Activated gamma-delta T cell treated with Interleukin-2 at 50 U/mL for 16 hours (primary cell): ENCODE results near the gene PDPN.

Experiments
- DNase-seq: peaks from one replicate; pipeline ENCODE4 v3.0.0-alpha.2; 2020

The PDPN gene

DNA sequence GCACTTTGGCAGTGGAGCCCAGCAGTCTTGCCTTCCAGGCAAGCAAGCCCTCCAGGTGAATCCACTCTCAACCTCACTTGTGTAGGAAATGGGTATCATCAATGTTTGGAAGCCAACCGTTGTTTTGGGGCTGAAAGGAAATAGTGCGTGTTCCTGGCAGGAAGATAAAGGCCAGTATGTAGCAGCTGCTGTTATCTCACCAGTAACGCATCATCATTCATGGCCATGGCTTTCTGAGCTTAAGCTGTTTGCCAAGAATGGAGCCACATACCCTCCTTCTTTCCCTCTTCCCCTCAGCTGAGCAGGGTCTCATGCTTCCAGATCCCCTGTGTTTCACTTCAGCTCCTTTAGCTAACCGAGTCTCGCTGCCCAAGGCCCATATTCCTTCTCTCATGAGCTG is 2.2 kb upstream of the PDPN start:
- no peak for DNase-seq

GRCh38 chr1:13582713-13583443 is 754 bp upstream of the PDPN start:
- no peak for DNase-seq

DNA sequence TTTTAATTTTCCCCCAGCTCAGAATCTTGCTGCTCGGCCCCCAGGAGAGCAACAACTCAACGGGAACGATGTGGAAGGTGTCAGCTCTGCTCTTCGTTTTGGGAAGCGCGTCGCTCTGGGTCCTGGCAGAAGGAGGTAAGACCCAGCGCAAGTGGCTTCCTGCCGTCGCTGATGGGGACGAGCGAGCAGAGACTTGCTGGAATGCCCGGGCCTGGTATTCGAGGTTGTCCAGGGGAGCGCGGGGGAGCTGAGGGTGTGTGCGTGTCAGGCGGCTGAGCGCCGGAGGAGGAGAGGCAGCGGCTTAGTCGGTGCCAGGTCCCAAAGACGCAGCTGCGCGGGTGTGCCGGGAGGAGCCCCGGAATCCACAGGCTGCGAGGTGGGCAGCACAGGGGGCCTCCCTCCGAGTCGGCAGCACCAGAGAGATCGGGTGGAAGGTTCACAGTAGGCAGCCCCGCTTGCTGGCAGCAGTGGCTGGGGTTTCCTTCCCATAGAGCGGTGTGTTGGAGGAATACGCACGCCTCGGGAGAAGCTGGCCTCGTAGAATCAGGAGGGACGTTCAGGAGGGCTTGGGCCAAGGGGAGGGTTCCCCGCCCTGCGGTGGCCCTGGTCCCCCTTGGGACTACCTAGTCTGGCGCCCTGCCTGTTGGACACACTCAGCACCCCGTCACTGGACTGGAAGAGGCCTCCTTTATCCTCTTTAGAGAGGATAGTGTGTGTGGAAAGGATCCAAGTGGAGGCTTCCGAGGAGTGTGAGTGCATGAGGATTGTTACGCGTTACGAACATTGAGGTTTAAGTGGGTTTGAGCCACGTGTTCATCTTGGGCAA is 547 bp downstream of the PDPN start:
- DNase-seq = no peak

DNA sequence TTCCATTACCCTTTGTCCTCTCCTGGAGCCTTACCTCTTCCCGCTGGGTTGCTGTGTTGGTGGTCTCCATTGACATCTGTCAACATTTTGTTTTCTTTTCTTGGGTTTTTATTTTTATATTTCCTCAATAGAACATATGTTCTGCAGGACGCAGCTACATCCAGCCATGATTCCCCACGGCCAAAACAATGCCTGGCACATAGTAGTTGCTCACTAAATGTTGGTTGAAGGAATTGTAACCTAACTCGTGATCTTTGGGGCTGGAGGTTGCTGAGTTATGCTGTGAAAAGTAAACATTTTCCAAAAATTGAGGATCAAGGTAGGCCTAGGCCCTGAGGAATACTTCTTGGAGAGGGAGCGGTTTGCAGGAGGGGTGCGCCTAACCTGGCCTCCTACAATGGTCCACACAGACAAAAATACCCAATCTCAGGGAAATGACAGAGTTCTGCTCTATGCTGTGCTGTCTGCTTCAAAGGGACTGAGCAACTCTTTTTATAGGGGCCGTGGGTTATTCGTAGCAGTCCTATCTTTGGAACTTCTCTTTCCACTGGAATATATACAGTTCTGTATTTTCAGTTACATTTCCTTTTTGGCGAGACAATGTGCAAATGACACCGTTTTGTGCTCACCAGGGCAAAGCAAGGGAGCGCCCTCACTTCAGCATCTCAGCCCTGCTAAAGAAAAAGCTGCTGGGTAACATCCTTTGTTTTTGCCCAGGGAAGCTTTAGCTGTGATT is 1.4 kb downstream of the PDPN start:
- DNase-seq = no peak

GRCh38 chr1:13585612-13585991 is 2.0 kb downstream of the PDPN start:
- DNase-seq = no peak

GRCh38 chr1:13586001-13586400 is 2.4 kb downstream of the PDPN start:
- no peak for DNase-seq

DNA sequence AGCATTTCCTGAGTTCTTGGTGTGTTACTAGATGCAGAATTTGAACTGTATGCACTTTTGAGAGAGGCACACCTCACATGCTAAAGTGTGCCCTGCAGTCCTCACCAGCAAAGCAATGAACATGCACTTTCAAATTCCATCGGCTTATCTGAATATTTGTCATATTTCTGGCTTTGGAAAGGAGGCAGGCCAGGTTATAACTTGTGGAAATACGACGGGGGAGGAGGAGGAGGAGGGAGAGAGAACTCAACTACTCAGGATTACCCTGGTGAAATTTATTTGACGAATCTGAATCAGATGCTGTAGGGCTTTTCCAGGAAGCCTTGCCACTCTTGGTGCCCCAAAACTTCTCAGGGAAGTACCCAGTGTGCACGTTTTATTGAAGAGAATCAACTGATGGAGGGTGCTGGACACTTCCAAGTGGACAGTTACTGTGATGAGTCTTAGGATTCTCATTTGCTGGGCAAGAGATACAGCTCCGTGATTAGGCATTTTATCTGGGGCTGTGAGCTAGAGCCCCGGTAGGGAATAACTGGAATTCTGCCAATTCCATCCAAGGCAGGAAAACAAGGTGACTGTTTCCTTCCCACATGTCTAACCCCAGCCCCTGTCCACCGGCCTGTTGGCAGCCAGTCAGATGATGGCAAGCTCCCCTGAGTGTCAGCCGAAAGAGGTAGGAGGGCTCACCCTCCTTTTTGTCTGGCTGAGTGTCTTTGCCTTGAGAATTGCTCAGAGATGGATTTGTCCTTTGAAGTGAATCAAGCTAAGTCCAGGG is 3.8 kb downstream of the PDPN start:
- no peak for DNase-seq

DNA sequence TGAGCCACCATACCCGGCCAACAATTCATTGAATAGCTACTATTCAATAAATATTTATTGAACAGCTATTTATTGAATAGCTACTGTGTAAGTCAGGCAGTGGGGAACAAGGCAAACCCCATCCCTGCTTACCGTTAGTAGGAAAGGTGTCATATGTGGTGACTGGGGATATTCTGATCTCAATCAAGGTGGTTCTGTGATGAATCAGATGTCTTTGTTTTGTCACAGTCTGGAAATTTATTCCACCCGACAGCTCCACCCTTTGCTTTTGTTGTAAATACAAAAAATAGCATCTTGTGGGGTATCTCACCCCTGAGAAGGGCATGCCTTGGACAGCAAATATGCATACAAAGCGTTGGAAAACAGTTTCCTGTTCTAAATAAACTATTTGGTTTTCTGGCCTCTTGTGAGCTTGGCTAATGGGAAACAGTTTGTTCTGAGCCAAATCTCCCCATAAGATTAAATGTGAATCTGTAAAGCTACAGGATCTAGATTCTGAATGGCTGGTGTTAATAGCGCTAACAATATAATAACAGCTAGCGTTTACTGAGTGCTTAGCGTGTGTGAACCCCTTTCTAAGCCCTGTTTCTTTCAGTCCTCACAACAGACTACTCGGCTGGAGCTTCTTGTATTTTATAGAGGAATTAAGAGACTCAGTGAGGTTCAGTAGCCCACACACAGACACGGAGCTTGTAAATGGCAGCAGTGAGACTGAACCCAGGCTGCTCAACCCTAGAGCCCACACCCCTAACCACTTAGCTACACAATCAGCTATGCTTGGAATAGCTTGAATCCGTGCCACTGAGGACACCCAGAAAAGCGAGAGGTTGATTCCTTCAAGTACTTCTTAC is 5.5 kb downstream of the PDPN start:
- DNase-seq = no peak

- DNase-seq = no peak
These were observed 6.9 kb downstream of the PDPN start for GRCh38 chr1:13590486-13590885.

GRCh38 chr1:13593511-13594131 is 10.0 kb downstream of the PDPN start:
- no peak for DNase-seq

DNA sequence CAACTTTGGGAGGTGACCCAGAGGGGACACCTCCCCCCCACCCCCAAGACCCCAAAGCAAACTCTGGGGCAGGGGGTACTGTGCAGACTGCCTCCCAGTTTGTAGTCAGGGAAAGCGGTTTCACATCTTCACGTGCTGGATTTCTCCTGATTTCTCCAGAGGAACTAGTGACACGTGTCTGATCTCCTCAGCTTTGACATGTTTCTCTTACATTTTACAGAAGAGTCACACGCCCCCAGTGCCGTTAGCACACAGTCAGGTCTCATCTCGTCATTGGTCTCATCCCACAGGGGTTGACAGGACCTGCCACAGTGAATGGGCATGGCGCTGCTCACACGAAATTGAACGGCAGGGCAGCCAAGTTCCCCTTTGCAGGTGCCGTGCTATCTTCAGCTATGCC is 11.8 kb downstream of the PDPN start:
- DNase-seq = no peak

- DNase-seq = no peak
These were observed 13.5 kb downstream of the PDPN start for GRCh38 chr1:13597166-13597565.

GRCh38 chr1:13600762-13601453 is 17.3 kb downstream of the PDPN start:
- DNase-seq = no peak

DNA sequence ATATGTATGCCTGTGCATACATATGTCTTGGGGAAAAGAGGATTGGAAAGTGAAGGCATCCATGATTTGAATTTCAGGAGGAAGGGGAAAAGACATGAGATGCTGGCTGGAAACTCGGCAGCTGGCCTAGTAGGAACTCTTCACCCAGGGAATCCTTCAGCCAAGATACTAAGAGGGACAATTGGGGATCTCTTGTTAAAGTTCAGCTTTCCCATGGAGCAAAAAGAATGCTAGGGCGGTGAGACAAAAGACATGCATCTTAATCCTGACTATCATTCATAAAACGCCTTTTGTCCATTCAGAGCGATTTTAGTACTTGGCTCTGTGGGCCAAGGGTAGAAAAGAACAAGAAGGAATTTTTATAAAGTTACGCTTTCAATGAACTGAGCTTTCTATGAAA is 20.5 kb downstream of the PDPN start:
- no peak for DNase-seq

DNA sequence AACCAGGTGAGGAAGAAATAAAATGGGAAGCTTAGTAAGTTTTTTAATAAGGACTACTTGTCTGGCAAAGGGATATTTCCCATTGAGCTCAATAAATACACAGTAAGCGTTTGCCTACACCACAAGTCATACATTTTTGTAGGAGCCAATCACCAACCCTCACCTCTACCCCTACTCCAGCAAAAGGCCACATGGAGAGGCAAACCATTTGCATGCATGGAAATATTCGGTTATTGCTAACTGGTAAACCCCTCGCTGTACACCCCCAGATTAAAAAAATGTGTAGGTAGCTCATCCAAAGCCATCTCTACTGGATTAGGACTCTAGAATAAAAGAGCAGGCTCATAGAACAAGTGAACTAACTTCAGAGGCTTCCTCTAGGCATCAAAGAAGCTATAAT is 21.1 kb downstream of the PDPN start:
- DNase-seq = no peak

DNA sequence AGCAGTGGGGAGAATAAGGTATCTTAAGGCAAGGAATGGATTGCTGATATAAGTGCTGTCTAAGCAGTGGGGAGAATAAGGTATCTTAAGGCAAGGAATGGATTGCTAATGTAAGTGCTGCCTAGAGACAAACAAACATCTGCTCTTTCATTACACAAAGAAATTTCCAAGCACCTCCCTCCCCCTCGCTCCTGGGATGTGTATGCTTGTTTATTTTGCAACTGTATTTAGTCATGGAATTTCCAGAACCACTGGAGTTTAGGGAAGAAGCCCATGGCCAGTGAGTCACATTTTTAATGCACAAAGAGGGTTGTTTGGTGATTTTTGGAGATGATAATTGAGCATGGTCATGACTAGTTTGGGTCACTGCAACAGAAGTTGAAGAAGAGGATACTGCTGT is 21.5 kb downstream of the PDPN start:
- no peak for DNase-seq

- DNase-seq = no peak
These were observed 23.4 kb downstream of the PDPN start for GRCh38 chr1:13607002-13607401.

- no peak for DNase-seq
These were observed 32.6 kb downstream of the PDPN start for GRCh38 chr1:13616234-13616633.

GRCh38 chr1:13617108-13617507 is 33.5 kb downstream of the PDPN start:
- DNase-seq = no peak

DNA sequence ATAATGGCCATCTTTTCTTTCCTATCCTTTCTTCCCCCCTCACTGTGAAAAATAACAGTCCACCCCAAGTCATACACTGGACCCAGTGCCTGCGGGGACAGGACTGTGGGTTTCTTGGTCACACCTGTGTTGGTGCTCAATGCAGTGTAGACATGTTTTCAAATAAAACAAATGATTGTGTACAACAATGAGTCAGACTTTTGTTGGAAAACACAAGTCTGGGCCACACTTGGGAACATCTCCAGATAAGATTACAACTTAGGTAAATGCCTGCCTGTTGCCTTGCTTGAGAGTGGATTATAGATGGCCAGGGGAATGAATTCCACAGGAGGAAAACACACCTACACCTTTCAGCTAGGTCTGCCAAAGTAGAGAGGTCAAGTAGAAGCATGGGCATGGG is 34.1 kb downstream of the PDPN start:
- no peak for DNase-seq

DNA sequence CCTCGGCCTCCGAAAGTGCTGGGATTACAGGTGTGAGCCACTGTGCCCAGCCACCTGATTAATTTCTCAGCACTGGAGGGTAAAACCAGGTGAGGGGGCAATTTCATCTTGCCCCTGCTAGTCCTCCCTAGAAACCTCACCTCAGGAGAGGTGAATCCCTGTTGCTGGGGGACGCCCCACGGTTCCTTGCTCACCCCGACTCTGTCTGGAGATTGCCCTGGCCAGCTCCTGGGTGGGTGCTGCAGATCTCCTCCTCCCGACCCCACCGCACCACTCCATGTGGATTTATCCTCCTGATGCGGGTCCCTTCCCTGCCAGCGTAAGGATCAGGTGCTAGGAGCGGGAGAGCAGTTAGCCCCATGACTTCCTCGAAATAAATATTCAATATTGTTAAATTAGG is 34.9 kb downstream of the PDPN start:
- no peak for DNase-seq
